ENCODE measurements around the gene KCTD21. TPM values are rescaled to one million over a fixed set of nuclear protein-coding genes. Genes with fewer than 3 reads are reported as not detected.
"Not testable (repeated sequence)": the region's sequence is repeated elsewhere in the genome, so short reads cannot be mapped to it uniquely, and the experiment has no call there.

KCTD21 gene
- 4.8 and 5.2 TPM in 2 replicates for total RNA-seq (2014; rRNA removed; shearing (Covaris generic))

- DNase-seq (ENCODE audit: low spot score) = peak; percentile 97
Observed at GRCh38 chr11:78188286-78189173, at the start of gene KCTD21, which contains the start of gene USP35. Gene KCTD21 (minus strand): TSS chr11:78188626. CDS start chr11:78174554, 14,072 bp downstream. Gene USP35 (plus strand): TSS chr11:78188919. CDS start chr11:78196246, 7,327 bp downstream.

- DNase-seq (ENCODE audit: low spot score) = no peak
Observed at GRCh38 chr11:78237293-78238046, 49.0 kb upstream of the KCTD21 start.

GRCh38 chr11:78234006-78234405 lies 45.6 kb upstream of the KCTD21 start:
- no peak for DNase-seq (ENCODE audit: low spot score)

GRCh38 chr11:78233046-78233445 lies 44.6 kb upstream of the KCTD21 start:
- not testable (repeated sequence) for DNase-seq (ENCODE audit: low spot score)

GRCh38 chr11:78231962-78232501 lies 43.6 kb upstream of the KCTD21 start:
- DNase-seq (ENCODE audit: low spot score) = peak; percentile 84

- no peak for DNase-seq (ENCODE audit: low spot score)
Observed at GRCh38 chr11:78230161-78230877, 41.9 kb upstream of the KCTD21 start.

- DNase-seq (ENCODE audit: low spot score) = no peak
Observed at GRCh38 chr11:78229106-78229505, 40.7 kb upstream of the KCTD21 start.

- peak; percentile 66 for DNase-seq (ENCODE audit: low spot score)
Observed at GRCh38 chr11:78228467-78228866, 40.0 kb upstream of the KCTD21 start.

- DNase-seq (ENCODE audit: low spot score) = no peak
Observed at GRCh38 chr11:78227921-78228320, 39.5 kb upstream of the KCTD21 start.

GRCh38 chr11:78226684-78227680 lies 38.6 kb upstream of the KCTD21 start:
- DNase-seq (ENCODE audit: low spot score) = no peak

GRCh38 chr11:78224906-78225420 lies 36.5 kb upstream of the KCTD21 start:
- DNase-seq (ENCODE audit: low spot score) = no peak

GRCh38 chr11:78224506-78224905 lies 36.1 kb upstream of the KCTD21 start:
- no peak for DNase-seq (ENCODE audit: low spot score)

GRCh38 chr11:78223320-78223954 lies 35.0 kb upstream of the KCTD21 start:
- no peak for DNase-seq (ENCODE audit: low spot score)

- not testable (repeated sequence) for DNase-seq (ENCODE audit: low spot score)
Observed at GRCh38 chr11:78222726-78223125, 34.3 kb upstream of the KCTD21 start.

GRCh38 chr11:78221396-78222315 lies 33.2 kb upstream of the KCTD21 start:
- no peak for DNase-seq (ENCODE audit: low spot score)

GRCh38 chr11:78220218-78221157 lies 32.1 kb upstream of the KCTD21 start:
- no peak for DNase-seq (ENCODE audit: low spot score)

GRCh38 chr11:78219493-78220217 lies 31.2 kb upstream of the KCTD21 start:
- no peak for DNase-seq (ENCODE audit: low spot score)
